Activated CD8-positive, alpha-beta memory T cell treated with anti-CD3 and anti-CD28 coated beads for 24 hours (primary cell): ENCODE data around the gene BEGAIN.

Experiments used
- DNase-seq: peaks from one replicate; pipeline ENCODE4 v3.0.0-alpha.2; 2020

The BEGAIN gene

DNA sequence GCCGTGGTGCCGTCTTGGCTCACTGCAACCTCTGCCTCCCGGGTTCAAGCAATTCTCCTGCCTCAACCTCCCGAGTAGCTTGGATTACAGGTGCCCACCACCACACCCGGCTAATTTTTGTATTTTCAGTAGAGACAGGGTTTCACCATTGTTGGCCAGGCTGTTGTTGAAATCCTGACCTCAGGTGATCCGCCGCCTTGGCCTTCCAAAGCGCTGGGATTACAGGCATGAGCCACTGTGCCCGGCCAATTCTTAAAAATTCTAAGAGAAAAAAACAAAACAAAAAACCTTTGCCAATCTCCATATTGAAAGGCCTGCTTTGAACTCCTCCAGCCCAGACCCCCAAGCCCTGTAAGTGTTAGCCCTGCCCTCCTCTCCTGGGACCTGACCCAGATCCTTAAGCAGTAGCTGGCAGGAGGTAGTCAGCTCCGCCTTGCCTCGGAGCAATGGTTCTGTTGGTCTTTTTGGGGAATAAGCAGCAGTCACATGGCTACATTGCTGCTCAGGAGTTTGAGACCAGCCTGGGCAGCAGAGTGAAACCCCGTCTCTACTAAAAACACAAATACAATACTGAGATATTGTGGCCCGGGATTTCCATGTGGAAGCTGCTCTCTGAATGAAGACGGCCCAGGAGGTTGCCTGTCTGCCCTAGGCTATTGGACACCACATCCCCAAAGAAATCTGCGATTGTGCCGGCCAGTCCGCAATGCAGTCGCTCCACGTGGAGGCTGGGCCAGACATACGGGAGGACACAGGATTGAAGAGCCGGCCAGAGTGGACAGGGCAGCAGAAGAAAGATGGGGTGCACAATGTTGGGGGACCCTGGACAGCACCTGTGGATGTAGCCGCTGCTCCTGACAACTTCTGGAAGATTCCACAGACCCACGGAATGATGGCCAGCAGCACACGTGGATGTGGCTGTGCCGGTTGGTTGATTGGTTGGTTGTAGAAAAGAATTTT, 28.8 kb upstream of the BEGAIN start:
- no peak for DNase-seq

DNA sequence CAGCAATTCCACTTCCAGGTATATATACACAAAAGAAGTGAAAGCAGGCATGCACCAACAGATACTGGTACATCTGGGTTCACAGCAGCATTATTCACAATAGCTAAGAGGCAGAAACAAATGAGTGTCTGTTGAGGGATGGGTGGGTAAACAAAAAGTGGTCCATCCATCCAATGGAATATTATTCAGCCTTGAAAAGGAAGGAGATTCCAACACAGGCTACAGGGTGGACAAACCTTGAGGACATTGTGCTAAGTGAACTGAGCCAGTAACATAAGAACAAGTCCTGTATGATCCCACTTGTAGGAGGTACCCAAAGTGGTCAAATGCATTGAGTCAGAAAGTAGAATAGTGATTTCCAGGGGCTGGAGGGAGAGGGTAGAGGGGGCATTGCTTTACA, 27.6 kb upstream of the BEGAIN start:
- DNase-seq = no peak

DNA sequence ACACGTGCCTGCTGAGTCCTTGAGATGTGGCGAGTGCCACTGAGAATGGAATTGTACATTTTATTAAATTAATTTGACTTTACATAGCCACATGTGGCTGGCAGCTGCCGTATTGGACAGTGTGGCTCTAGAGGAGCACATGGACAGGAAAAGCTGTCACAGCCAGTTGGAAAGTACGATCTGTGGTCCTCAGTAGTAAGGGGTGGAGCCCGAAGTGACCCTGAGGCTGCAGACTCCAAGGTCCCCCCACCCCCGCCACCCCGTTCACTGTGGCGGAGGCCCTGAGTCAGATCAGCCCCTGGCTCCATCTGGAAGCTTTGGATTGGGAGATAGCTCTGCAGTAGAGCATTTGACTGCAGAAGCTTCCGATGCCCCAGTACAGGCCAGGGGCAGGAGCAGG, 25.8 kb upstream of the BEGAIN start:
- DNase-seq = no peak

GRCh38 chr14:100611811-100612480, 24.7 kb upstream of the BEGAIN start:
- no peak for DNase-seq

DNA sequence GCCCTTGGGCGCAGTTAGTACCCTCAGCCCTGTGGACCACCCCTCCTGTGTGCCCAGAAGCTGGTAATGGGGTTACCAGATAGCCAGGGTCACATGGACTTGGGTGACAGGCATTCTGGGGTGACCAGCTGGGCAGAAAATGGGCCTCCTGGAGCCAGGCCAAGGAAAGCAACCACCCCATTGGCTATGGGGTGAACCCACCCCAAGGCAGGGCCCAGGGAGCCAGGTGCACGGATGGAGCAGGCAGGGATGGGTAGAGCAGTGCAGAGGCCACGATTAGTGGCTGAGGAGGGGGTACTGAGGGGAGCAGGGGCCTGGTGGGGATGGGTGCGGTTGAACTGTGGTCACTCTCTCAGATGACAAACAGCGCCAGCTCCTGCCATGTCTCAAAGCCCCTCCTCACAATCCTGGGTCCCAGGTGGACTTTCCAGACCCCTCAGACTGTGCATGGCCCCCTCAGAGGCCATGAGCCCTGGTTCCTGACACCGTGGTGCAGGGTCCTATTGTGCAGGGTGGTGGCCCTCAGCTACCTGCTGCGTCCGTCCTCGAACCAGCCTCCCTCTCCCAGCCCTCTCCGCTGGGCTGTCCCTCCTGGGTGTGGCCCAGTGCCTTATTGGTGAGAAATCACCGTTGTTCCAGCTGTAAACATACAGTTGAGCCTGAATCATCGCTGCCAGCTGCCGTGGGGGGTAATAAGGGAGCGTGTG, 23.4 kb upstream of the BEGAIN start:
- no peak for DNase-seq

GRCh38 chr14:100609941-100610391, 22.7 kb upstream of the BEGAIN start:
- no peak for DNase-seq

DNA sequence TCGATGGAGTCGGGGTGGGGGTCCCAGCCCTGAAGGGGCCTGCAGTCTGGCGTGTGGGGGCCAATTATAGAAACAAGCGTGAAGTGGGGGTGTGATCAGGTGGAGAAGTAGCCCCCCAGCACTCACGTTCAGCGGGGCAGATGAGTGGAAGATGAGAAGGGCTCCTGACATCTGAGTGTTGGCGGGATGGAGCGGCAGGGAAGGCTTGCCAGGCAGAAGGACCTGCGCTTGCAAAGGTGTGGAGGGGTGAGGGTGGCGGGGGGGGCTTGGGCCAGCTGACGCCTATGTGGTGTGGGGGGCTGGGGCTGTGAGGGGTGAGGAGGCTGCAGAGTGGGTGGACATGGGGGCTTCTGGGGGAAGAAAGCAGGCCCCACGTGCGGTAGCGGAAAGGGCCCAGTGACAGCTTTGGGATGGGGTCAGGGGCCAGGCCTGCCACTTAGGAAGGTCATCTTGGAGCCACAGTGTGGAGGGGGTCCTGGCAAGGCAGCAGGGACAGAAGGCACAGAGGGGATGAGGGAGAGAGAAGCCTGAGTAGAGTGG, 22.2 kb upstream of the BEGAIN start:
- no peak for DNase-seq

DNA sequence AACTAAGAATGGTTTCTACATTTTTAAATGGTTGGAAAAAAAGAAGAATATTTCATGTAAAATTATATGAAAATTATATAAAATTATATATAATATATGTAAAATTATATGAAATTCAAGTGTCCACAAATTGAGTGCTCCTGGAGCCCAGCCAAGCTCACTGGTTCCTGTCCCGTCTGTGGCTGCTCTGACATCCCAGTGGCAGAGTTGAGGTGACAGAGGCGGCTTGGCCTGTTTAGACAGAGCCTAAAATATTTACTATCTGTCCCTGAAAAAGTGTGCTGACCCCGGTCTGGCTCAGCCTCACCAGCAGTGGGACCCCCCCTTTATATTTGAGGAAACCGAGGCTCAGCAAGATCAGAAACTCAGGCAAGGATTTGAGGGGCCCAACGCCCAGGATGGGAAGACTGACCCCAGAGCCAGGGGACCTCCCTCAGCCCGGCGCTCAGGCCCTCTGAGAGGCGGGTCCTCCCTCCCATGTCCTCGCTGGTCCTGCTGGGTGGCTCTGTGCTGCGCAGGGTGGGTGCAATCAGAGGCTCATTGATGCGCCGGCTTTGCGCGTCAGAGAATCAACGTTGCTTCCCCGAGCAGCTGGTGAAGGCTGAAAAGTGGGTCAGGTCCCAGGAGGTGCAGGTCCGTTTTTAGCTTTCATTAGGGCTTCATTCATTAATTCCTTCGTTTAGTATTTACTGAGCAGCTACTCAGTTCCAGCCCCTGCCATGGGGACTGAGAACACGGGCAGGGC, 21.5 kb upstream of the BEGAIN start:
- no peak for DNase-seq

GRCh38 chr14:100608064-100608463, 20.8 kb upstream of the BEGAIN start:
- DNase-seq = no peak

DNA sequence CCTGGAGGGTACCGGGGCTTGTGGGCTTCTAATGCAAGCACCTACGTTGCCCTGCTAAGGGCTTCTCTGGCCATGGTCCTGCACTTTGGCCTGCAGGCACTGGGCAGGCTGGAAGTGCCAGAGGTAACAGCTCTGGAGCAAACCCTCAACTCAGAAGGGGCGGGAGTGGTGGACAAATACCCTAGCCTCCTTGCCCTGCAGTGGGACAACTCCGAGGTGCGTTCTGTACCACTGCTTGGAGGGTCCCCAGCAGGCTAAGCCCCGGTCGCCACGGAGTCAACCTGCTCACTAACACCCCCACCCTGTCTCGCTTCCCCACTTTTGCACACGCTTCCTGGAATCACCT, 20.4 kb upstream of the BEGAIN start:
- no peak for DNase-seq

GRCh38 chr14:100606687-100607610, 19.7 kb upstream of the BEGAIN start:
- DNase-seq = no peak

- DNase-seq = no peak
These were observed 18.8 kb upstream of the BEGAIN start for GRCh38 chr14:100605706-100606686.

DNA sequence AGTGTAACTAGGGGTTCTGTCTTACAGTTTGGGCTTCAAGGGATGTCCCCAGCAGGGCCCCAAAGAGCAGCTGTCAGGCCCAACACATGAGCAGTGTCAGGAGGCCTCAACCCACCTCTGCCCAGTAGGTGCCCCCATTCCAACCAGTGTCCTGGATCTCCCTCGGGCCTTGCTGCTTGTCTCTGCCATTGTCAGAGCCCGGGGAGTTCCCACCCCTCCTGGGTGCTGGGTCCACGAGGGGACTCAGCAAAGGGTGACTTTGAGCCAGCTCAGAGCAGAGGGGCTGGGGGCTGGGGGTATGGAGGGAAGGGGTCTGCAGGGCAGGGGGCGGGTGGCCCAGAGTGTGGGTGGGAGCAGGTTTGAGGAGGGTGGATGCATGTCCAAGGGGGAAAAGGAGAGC, 18.0 kb upstream of the BEGAIN start:
- DNase-seq = no peak

DNA sequence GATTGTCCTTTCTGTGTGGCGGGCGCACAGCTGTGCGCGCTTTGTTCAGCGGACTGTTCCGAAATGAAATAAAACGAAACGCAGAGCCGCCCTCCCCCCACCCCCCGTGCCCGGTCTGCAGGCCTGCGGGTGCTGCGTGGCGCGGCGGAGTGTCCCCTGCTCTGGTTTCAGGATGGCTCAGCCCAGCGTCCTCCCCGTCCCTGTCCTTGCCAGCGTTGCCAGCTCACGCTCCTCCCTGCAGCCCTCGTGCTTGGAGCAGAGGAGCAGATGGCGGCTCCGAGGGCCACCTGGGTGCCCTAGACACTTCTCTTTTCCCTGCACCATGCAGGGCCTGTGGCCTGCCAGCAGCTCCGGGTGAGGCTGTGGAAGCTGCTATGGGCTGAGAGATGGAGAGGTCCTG, 17.5 kb upstream of the BEGAIN start:
- no peak for DNase-seq

- DNase-seq = no peak
These were observed 16.9 kb upstream of the BEGAIN start for GRCh38 chr14:100604121-100604501.

GRCh38 chr14:100603341-100604120, 16.3 kb upstream of the BEGAIN start:
- DNase-seq = no peak

- DNase-seq = no peak
These were observed 15.5 kb upstream of the BEGAIN start for GRCh38 chr14:100602621-100603230.

- DNase-seq = no peak
These were observed 14.7 kb upstream of the BEGAIN start for GRCh38 chr14:100601914-100602313.

GRCh38 chr14:100601064-100601463, 13.8 kb upstream of the BEGAIN start:
- no peak for DNase-seq
